Activated CD8-positive, alpha-beta memory T cell treated with anti-CD3 and anti-CD28 coated beads for 36 hours (primary cell): ENCODE results near the gene DIAPH3. TPM values are rescaled to one million over a fixed set of nuclear protein-coding genes. Genes with fewer than 3 reads are reported as not detected.

Experiments
- CTCF ChIA-PET: fragments of 350-600 bp; sonication (Branson Sonifier 250); formaldehyde crosslinking; loops from one replicate; lab custom pipeline; 2021; ENCODE audit warnings: antibody characterized with exemption; lab: Charles Lee
- POLR2A ChIA-PET: fragments of 350-600 bp; sonication (Branson Sonifier 250); formaldehyde crosslinking; loops from one replicate; lab custom pipeline; 2021; ENCODE audit warnings: antibody characterized with exemption; lab: Charles Lee
- total RNA-seq, 2 experiments: library from RNA; stranded (reverse); gene quantifications; one replicate each; pipeline ENCODE4 v1.2.3, GENCODE V29; 2021

Gene DIAPH3
- total RNA-seq, 2 experiments from 2014 or later, result 18.8 to 19.0 TPM

GRCh38 chr13:59641817-59642216, 521.9 kb downstream of the DIAPH3 start:
- ChIA-PET POLR2A (no interaction called here), CTCF (no interaction called here)

DNA sequence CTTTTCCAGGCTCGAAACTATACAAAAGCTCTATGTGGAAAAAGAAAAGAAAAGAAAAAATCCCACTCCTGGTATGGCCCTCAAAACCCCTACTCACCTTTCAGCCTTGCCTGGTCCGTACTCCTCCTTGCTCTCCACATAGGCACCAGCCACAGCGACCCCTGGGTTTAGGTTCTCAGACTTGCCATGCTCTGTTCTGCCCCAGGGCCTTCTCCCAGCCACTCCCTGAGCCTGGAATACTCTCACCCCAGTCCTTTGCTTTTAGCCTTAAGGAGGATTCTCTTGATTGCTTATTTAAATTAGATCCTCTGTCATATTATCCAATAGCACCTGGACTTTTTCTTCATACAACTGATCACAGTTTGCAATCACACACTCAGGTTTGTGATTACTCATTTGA, 522.5 kb downstream of the DIAPH3 start:
- POLR2A ChIA-PET, result no interaction called here
- CTCF ChIA-PET, result no interaction called here

DNA sequence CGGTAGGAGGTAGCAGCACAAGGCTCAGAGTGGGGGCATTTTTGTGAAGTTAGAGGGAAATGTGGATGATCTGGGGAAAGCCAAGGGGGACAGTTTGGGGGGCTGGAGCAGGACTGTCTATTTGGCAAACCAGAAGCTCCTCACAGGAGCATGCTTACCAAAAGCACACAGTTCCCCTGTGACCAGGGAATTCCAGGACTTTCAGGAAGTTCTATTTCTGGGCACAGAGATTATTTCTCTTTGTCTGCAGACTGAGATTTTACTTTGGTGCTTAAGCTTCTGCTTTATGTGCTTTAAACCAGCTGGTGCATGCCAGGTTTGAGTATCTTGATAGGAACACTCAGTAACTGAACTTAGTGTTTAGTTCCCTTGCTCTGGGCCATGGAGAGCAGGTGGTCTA, 525.3 kb downstream of the DIAPH3 start:
- ChIA-PET CTCF (no interaction called here), POLR2A (no interaction called here)

GRCh38 chr13:59635589-59635988, 528.1 kb downstream of the DIAPH3 start:
- ChIA-PET POLR2A (no interaction called here), CTCF (no interaction called here)

GRCh38 chr13:59633290-59633689, 530.4 kb downstream of the DIAPH3 start:
- POLR2A ChIA-PET, result no interaction called here
- CTCF ChIA-PET, result no interaction called here

- ChIA-PET CTCF (no interaction called here), POLR2A (no interaction called here)
Measured at GRCh38 chr13:59631271-59631670, 532.5 kb downstream of the DIAPH3 start.

- POLR2A ChIA-PET, result no interaction called here
- CTCF ChIA-PET, result no interaction called here
Measured at GRCh38 chr13:59625111-59625510, 538.6 kb downstream of the DIAPH3 start.

DNA sequence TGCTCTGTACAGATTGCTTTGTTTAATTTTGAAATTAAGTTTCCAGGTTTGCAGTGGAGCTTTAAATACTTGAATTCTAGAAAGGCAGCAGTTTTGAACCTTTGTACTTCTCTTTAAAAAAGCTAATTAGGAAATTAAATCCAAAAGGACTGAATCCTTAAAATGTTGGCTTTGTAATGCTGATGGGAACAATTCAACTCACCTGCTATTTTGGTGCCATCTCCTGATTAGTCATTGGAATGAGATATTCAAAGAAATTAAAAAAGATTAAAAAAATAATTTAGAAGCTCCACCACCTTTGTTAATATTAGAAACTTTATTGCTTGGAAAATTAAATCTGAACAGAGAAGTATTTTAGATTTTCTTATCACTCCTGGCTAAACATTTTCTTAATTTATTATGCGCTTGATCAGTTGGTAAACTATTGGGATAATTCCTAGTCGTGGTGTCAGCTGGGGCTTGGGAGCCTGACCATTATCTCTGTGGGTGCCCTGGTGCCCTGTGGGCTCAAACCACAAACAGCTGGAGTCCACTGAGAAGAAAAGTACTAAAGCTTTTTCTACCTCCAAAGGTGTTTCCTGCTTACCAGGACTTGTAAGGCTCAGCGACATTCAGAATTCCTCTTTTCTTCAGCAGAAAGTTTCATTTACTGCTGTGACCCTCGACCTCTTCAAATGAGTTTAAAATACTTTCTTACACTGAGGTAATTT, 540.4 kb downstream of the DIAPH3 start:
- POLR2A ChIA-PET, result no interaction called here

GRCh38 chr13:59621773-59622172, 542.0 kb downstream of the DIAPH3 start:
- CTCF ChIA-PET, result no interaction called here
- POLR2A ChIA-PET, result no interaction called here

More for the DNA sequence above, 540.4 kb downstream of the DIAPH3 start:
- CTCF ChIA-PET, result no interaction called here

Other genes starting within 250 kb of the DIAPH3 start
- 10 to 100 TPM; 17.5 to 19.8 TPM for gene TDRD3, start 233.3 kb upstream of the DIAPH3 start, total RNA-seq